ENCODE results near the gene FXYD2.

FXYD2 gene

GRCh38 chr11:117855912-117856651 is 31.5 kb upstream of the FXYD2 start:
- TF ChIP-seq CTCF (conservative IDR thresholded peaks at IDR 0.05) (no peak), ZFX (IDR thresholded peaks at IDR 0.05) (no peak)
- no peak overlapping the region for H3K27ac ChIP-seq

- TF ChIP-seq ZFX (IDR thresholded peaks at IDR 0.05) (no peak), CTCF (conservative IDR thresholded peaks at IDR 0.05) (no peak)
These were observed 30.8 kb upstream of the FXYD2 start for GRCh38 chr11:117855186-117855845.

GRCh38 chr11:117852309-117852708 is 27.8 kb upstream of the FXYD2 start:
- no peak for TF ChIP-seq CTCF (conservative IDR thresholded peaks at IDR 0.05)
- TF ChIP-seq ZFX (IDR thresholded peaks at IDR 0.05), result no peak

More at GRCh38 chr11:117855186-117855845, 30.8 kb upstream of the FXYD2 start:
- no peak overlapping the region for H3K27ac ChIP-seq

GRCh38 chr11:117851852-117852251 is 27.3 kb upstream of the FXYD2 start:
- no peak for TF ChIP-seq ZFX (IDR thresholded peaks at IDR 0.05)
- TF ChIP-seq CTCF (conservative IDR thresholded peaks at IDR 0.05), result no peak

More at GRCh38 chr11:117852309-117852708, 27.8 kb upstream of the FXYD2 start:
- no peak overlapping the region for H3K27ac ChIP-seq

GRCh38 chr11:117851106-117851505 is 26.6 kb upstream of the FXYD2 start:
- no peak for TF ChIP-seq ZFX (IDR thresholded peaks at IDR 0.05)
- no peak for TF ChIP-seq CTCF (conservative IDR thresholded peaks at IDR 0.05)
- H3K27ac ChIP-seq, result no peak overlapping the region

More at GRCh38 chr11:117851852-117852251, 27.3 kb upstream of the FXYD2 start:
- no peak overlapping the region for H3K27ac ChIP-seq

GRCh38 chr11:117849781-117850414 is 25.4 kb upstream of the FXYD2 start:
- no peak for TF ChIP-seq CTCF (conservative IDR thresholded peaks at IDR 0.05)
- TF ChIP-seq ZFX (IDR thresholded peaks at IDR 0.05), result no peak
- no peak overlapping the region for H3K27ac ChIP-seq
